Endothelial cell of umbilical vein (primary cell): ENCODE data around the gene TRAPPC3. TPM values are rescaled to one million over a fixed set of nuclear protein-coding genes. Genes with fewer than 3 reads are reported as not detected.

Source experiments
- BruUV-seq: library from RNA; stranded (reverse); fragments of 400-500 nt; replicated peaks from 2 replicates; lab custom pipeline; 2021; lab: Mats Ljungman, UMichigan
- CTCF ChIA-PET: fragments of 300-600, 350-600 bp; sonication (Branson Sonifier 250); formaldehyde crosslinking; loops from one replicate; lab custom pipeline; 2021; ENCODE audit warnings: antibody characterized with exemption, inconsistent platforms; lab: Charles Lee
- POLR2A ChIA-PET: fragments of 300-600, 350-600 bp; sonication (Branson Sonifier 250); formaldehyde crosslinking; loops from one replicate; lab custom pipeline; 2021; ENCODE audit warnings: antibody characterized with exemption, inconsistent platforms; lab: Charles Lee
- DNase-seq: peaks from one replicate; pipeline ENCODE4 v3.0.0-alpha.2; 2011; ENCODE audit warnings: low read depth, low spot score
- FAIRE-seq: peaks from 2 replicates; lab custom pipeline; 2011; peaks lifted over from hg19 to GRCh38; lab: Jason Lieb, UNC
- H2AFZ ChIP-seq: 2 replicates; pipeline ENCODE4 v1.6.0; 2012; ENCODE audit warnings: low read depth, low read length, control low read depth, inconsistent platforms
- H3K27ac ChIP-seq: 2 replicates; pipeline ENCODE4 v1.5.1; 2011; ENCODE audit warnings: low read depth, mild to moderate bottlenecking, control low read depth, low read length, moderate library complexity; ENCODE audit not compliant: insufficient read depth
- H3K27me3 ChIP-seq, 2 experiments: 2 replicates each; pipeline versions ENCODE4 v1.6.0 to v1.6.1; 2011; ENCODE audit warnings: low read length in 2 of 2, mixed read lengths in 1 of 2; ENCODE audit not compliant: control insufficient read depth in 2 of 2, insufficient read depth in 2 of 2
- H3K36me3 ChIP-seq, 2 experiments: 2 replicates in 1 of 2; 3 replicates in 1 of 2; pipeline ENCODE4 v1.5.1; 2011; ENCODE audit warnings: low read length in 2 of 2, mild to moderate bottlenecking in 1 of 2, moderate library complexity in 1 of 2; ENCODE audit not compliant: control insufficient read depth in 2 of 2, insufficient read depth in 2 of 2; ENCODE audit errors: extremely low read depth in 1 of 2
- H3K4me1 ChIP-seq: 3 replicates; pipeline ENCODE4 v1.5.1; 2011; ENCODE audit warnings: mild to moderate bottlenecking, low read length; ENCODE audit not compliant: control insufficient read depth, insufficient read depth; ENCODE audit errors: extremely low read depth
- H3K4me2 ChIP-seq: 2 replicates; pipeline ENCODE4 v1.6.1; 2011; ENCODE audit warnings: low read length, control low read depth, mixed read lengths; ENCODE audit not compliant: insufficient read depth
- H3K4me3 ChIP-seq, 3 experiments: fragments of 200-600 bp in 1 of 3; sonication (generic), shearing (Covaris generic) in 1 of 3; replicated peaks in 1 of 3; 2 replicates each; pipeline ENCODE4 v1.5.1; 2011 to 2016; ENCODE audit warnings: control low read depth in 3 of 3, low read length in 3 of 3, mild to moderate bottlenecking in 2 of 3, inconsistent platforms in 1 of 3, low read depth in 1 of 3, moderate library complexity in 1 of 3; ENCODE audit not compliant: insufficient read depth in 1 of 3
- H3K79me2 ChIP-seq: 2 replicates; pipeline ENCODE4 v1.6.0; 2012; ENCODE audit warnings: low read length, inconsistent platforms; ENCODE audit not compliant: control insufficient read depth, insufficient read depth
- H3K9ac ChIP-seq: replicated peaks from 2 replicates; pipeline ENCODE3; 2011; ENCODE audit warnings: low read length, control low read depth; ENCODE audit not compliant: insufficient read depth; ENCODE audit errors: extremely low read depth
- H3K9me1 ChIP-seq: replicated peaks from 3 replicates; pipeline ENCODE4 v1.6.0; 2011; ENCODE audit warnings: mild to moderate bottlenecking, low read length; ENCODE audit not compliant: control insufficient read depth, insufficient read depth; ENCODE audit errors: extremely low read depth
- H3K9me3 ChIP-seq: replicated peaks from 2 replicates; pipeline ENCODE4 v1.5.1; 2012; ENCODE audit warnings: low read length, inconsistent platforms; ENCODE audit not compliant: control insufficient read depth, insufficient read depth
- H4K20me1 ChIP-seq: replicated peaks from 2 replicates; pipeline ENCODE3; 2011; ENCODE audit warnings: mild to moderate bottlenecking, low read length; ENCODE audit not compliant: control insufficient read depth, insufficient read depth; ENCODE audit errors: extremely low read depth
- EZH2 ChIP-seq: IDR thresholded peaks from 2 replicates; pipeline ENCODE4 v1.6.1; 2012; ENCODE audit warnings: borderline replicate concordance, low read depth, mild to moderate bottlenecking, moderate library complexity, low read length, inconsistent platforms; ENCODE audit not compliant: severe bottlenecking
- FOS ChIP-seq: IDR thresholded peaks from 2 replicates; pipeline ENCODE4 v1.6.1; 2011; ENCODE audit warnings: mild to moderate bottlenecking, low read length, moderate library complexity, borderline replicate concordance; ENCODE audit not compliant: insufficient read depth
- GATA2 ChIP-seq: IDR thresholded peaks from 2 replicates; pipeline ENCODE4 v1.7.0; 2011; ENCODE audit warnings: low read depth, mild to moderate bottlenecking, moderate library complexity, mixed read lengths, low read length; ENCODE audit not compliant: insufficient read length, insufficient read depth
- JUN ChIP-seq: IDR thresholded peaks from 2 replicates; pipeline ENCODE4 v1.6.1; 2011; ENCODE audit warnings: borderline replicate concordance, low read depth; ENCODE audit not compliant: insufficient read length, insufficient read depth
- MYC ChIP-seq: IDR thresholded peaks from one replicate; pipeline ENCODE4 v1.6.1; 2011; ENCODE audit warnings: mild to moderate bottlenecking, low read depth, low read length
- POLR2A ChIP-seq: IDR thresholded peaks from 2 replicates; pipeline ENCODE4 v1.6.1; 2012; ENCODE audit warnings: low read depth, mild to moderate bottlenecking, control low read depth, low read length
- POLR2AphosphoS5 ChIP-seq: IDR thresholded peaks from 2 replicates; pipeline ENCODE4 v1.6.1; 2012; ENCODE audit warnings: low read depth, mild to moderate bottlenecking, control low read depth, low read length, moderate library complexity; ENCODE audit not compliant: insufficient read depth
- dilution Hi-C: fragments of 300-500 bp; cut with MboI; formaldehyde crosslinking; loops from one replicate; pipeline ENCODE4 v1.15.0; 2019; ENCODE audit warnings: low sequenced_read_pairs; ENCODE audit not compliant: extremely low pct_ligation_motif_present
- intact Hi-C: fragments of 100-400 bp; cut with micrococcal nuclease; formaldehyde crosslinking; loops from one replicate; pipeline ENCODE4 v1.10.0; 2022
- polyA plus RNA-seq, 4 experiments: library from polyadenylated mRNA; depleted of rRNA in 3 of 4; stranded (reverse) in 3 of 4; unstranded in 1 of 4; fragments of >200 nt; gene quantifications; 2 replicates each; pipeline versions ENCODE4 v1.2.1 to v1.2.3, GENCODE V29; 2011 to 2012; ENCODE audit warnings: missing spikeins in 1 of 4
- total RNA-seq: library from RNA; stranded (reverse); gene quantifications from 2 replicates; pipeline ENCODE4 v1.2.3, GENCODE V29; 2021
- TF ChIP-seq, protein P1 (sequence below), 2 donors: IDR thresholded peaks; 1 replicate in 1 of 2; 2 replicates in 1 of 2; pipeline ENCODE4 v1.5.1; 2011; ENCODE audit warnings: low read length in 2 of 2, mild to moderate bottlenecking in 2 of 2, moderate library complexity in 2 of 2, control low read depth in 1 of 2, inconsistent platforms in 1 of 2, low read depth in 1 of 2; ENCODE audit not compliant: insufficient read depth in 1 of 2; ENCODE audit errors: extremely low read depth in 1 of 2

Gene TRAPPC3
- total and polyA plus RNA-seq, 2 donors (not counting 3 experiments of a cell fraction or from before 2014, with no cell fraction given) = 93.4 to 125 TPM

DNA sequence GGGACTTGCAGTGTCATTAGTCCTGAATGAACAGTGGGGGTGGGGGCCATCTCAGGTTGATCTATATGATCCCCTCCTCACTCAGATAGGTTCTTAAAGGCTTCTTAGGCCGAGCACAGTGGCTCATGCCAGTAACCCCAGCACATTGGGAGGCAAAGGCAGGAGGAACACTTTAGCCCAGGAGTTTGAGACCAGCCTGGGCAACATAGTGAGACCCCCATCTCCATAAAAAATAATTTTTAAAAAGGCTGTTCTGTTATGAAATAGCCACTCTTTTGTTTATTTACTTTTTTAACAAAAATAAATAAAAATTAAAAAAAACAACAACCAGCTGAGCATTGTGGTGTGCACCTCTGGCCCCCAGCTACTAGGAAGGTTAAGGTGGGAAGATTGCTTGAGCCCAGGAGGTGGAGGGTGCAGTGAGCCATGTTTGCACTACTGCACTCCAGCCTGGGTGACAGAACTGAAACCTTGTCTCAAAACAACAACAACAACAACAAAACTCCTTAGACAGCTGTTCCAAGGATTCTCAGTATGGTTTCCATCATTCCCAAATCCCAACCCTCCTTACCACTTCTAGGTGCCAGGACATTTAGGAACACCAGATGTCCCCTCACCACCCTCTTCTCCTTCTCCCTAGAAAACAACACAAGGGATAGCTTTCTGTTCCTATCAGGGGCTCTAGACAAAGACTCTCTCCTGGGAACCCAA is 2.0 kb upstream of the TRAPPC3 start:
- TF ChIP-seq POLR2AphosphoS5 (no peak), GATA2 (no peak), MYC (no peak), POLR2A (no peak), JUN (no peak), FOS (no peak), EZH2 (no peak)
- TF ChIP-seq, protein P1, sequence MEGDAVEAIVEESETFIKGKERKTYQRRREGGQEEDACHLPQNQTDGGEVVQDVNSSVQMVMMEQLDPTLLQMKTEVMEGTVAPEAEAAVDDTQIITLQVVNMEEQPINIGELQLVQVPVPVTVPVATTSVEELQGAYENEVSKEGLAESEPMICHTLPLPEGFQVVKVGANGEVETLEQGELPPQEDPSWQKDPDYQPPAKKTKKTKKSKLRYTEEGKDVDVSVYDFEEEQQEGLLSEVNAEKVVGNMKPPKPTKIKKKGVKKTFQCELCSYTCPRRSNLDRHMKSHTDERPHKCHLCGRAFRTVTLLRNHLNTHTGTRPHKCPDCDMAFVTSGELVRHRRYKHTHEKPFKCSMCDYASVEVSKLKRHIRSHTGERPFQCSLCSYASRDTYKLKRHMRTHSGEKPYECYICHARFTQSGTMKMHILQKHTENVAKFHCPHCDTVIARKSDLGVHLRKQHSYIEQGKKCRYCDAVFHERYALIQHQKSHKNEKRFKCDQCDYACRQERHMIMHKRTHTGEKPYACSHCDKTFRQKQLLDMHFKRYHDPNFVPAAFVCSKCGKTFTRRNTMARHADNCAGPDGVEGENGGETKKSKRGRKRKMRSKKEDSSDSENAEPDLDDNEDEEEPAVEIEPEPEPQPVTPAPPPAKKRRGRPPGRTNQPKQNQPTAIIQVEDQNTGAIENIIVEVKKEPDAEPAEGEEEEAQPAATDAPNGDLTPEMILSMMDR (IDR thresholded peaks at IDR 0.05; ENCODE audit: extremely low read depth in 1 of 2, insufficient read depth in 1 of 2, low read depth in 1 of 2, low read length in 2 of 2) = no peak
- no peaks in the 10 kb centered on the region for H4K20me1 ChIP-seq
- no peaks in the 10 kb centered on the region for H3K36me3 ChIP-seq
- H3K9me3 ChIP-seq = no peaks in the 10 kb centered on the region
- DNase-seq (no peak), FAIRE-seq (no peak)
- H3K9ac ChIP-seq = peak overlapping the region; percentile 83
- H3K79me2 ChIP-seq = peaks cover 29% of the 10 kb centered on the region
- H3K27me3 ChIP-seq = no peaks in the 10 kb centered on the region
- intact Hi-C loops = no loop called here
- BruUV-seq = no TSS peak
- peaks cover 38% of the 10 kb centered on the region for H3K4me1 ChIP-seq
- H3K4me3 ChIP-seq = no peak overlapping the region
- CTCF ChIA-PET = interaction anchor here (1.1 to 9.3 kb wide), 5 partner anchors 10 to 135 kb away, joined by 3 to 201 read pairs (median 62); no protein-coding TSS in a partner anchor
- POLR2A ChIA-PET = interaction anchor here (1.3 to 3.8 kb wide), 3 partner anchors 9 to 36 kb away, joined by 3 to 19 read pairs (median 12); no protein-coding TSS in a partner anchor
- no peaks in the 10 kb centered on the region for H3K9me1 ChIP-seq
- H2AFZ ChIP-seq = peak overlapping the region; percentile 68
- dilution Hi-C loops = no loop called here
- H3K4me2 ChIP-seq = peak overlapping the region; percentile 21
- H3K27ac ChIP-seq = peak overlapping the region; percentile 98
